ENCODE data around the gene C14orf132.

GRCh38 chr14:96136371-96137005, 97.3 kb downstream of the C14orf132 start:
- TF ChIP-seq POLR2A (IDR thresholded peaks at IDR 0.05; ENCODE audit: low read depth, low read length) (no peak), POLR2AphosphoS5 (IDR thresholded peaks at IDR 0.05; ENCODE audit: low read depth, low read length) (no peak)
